GM23338 (cell line): ENCODE data around the gene TSPEAR. TPM values are rescaled to one million over a fixed set of nuclear protein-coding genes. Genes with fewer than 3 reads are reported as not detected.

Experiments
- ATAC-seq: fragments of 200-7000 bp; cut with Tn5 transposase; 3 replicates; pipeline ENCODE4 v1.9.1; 2020
- DNase-seq: peaks from one replicate; pipeline ENCODE4 v3.0.0-alpha.2; 2015; ENCODE audit warnings: low spot score
- H2AFZ ChIP-seq: fragments of 200-600 bp; sonication (generic); 2 replicates; pipeline ENCODE4 v1.8.0; 2016; ENCODE audit warnings: antibody characterized with exemption, mild to moderate bottlenecking, moderate library complexity
- H3F3A ChIP-seq: fragments of 200-600 bp; sonication (generic); replicated peaks from 2 replicates; pipeline ENCODE4 v1.8.0; 2017; ENCODE audit warnings: antibody characterized with exemption, mixed run types, low read depth
- H3K27ac ChIP-seq: fragments of 200-600 bp; sonication (generic); 2 replicates; pipeline ENCODE4 v1.6.1; 2016; ENCODE audit warnings: low read depth
- H3K27me3 ChIP-seq: fragments of 200-600 bp; sonication (generic); 2 replicates; pipeline ENCODE4 v1.8.0; 2016; ENCODE audit warnings: mild to moderate bottlenecking, mixed run types, moderate library complexity; ENCODE audit not compliant: insufficient read depth
- H3K36me3 ChIP-seq: fragments of 200-600 bp; sonication (generic); 2 replicates; pipeline ENCODE4 v1.8.0; 2016; ENCODE audit warnings: mild to moderate bottlenecking; ENCODE audit not compliant: insufficient read depth
- H3K4me1 ChIP-seq: fragments of 200-600 bp; sonication (generic); 2 replicates; pipeline ENCODE4 v1.8.0; 2016; ENCODE audit warnings: mild to moderate bottlenecking, moderate library complexity; ENCODE audit not compliant: insufficient read depth
- H3K4me2 ChIP-seq: fragments of 200-600 bp; sonication (generic); 2 replicates; pipeline ENCODE4 v1.7.1; 2017; ENCODE audit warnings: mixed run types
- H3K4me3 ChIP-seq: fragments of 200-600 bp; sonication (generic); 2 replicates; pipeline ENCODE4 v1.6.1; 2016; ENCODE audit warnings: mixed run types
- H3K79me2 ChIP-seq: fragments of 200-600 bp; sonication (generic); replicated peaks from 2 replicates; pipeline ENCODE4 v1.8.0; 2017; ENCODE audit warnings: mild to moderate bottlenecking; ENCODE audit not compliant: insufficient read depth
- H3K9me2 ChIP-seq: fragments of 200-600 bp; sonication (generic); 2 replicates; pipeline ENCODE4 v1.8.0; 2017; ENCODE audit not compliant: insufficient read depth
- H4K20me1 ChIP-seq: fragments of 200-600 bp; sonication (generic); replicated peaks from 2 replicates; pipeline ENCODE4 v1.8.0; 2017; ENCODE audit warnings: mild to moderate bottlenecking; ENCODE audit not compliant: insufficient read depth
- H3K27ac Mint-ChIP-seq: 2 replicates; pipeline ENCODE4 v1.8.0; 2020; ENCODE audit warnings: inconsistent platforms, mild to moderate bottlenecking, moderate library complexity, mixed read lengths
- H3K27me3 Mint-ChIP-seq: 3 replicates; pipeline ENCODE4 v1.8.0; 2022; ENCODE audit warnings: low read depth, mild to moderate bottlenecking, moderate library complexity, mixed read lengths, inconsistent platforms; ENCODE audit not compliant: insufficient read depth, poor library complexity
- H3K36me3 Mint-ChIP-seq: 3 replicates; pipeline ENCODE4 v1.8.0; 2021; ENCODE audit warnings: low read depth, mild to moderate bottlenecking, inconsistent platforms, moderate library complexity, mixed read lengths
- H3K4me1 Mint-ChIP-seq: 3 replicates; pipeline ENCODE4 v1.8.0; 2020; ENCODE audit warnings: mild to moderate bottlenecking, inconsistent platforms, mixed read lengths
- H3K4me3 Mint-ChIP-seq: 3 replicates; pipeline ENCODE4 v1.8.0; 2021; ENCODE audit warnings: moderate library complexity, mild to moderate bottlenecking, inconsistent platforms, mixed read lengths
- H3K9me3 Mint-ChIP-seq: 3 replicates; pipeline ENCODE4 v1.8.0; 2020; ENCODE audit warnings: moderate library complexity, mild to moderate bottlenecking, inconsistent platforms, mixed read lengths
- EZH2 ChIP-seq: fragments of 200-600 bp; sonication (generic); IDR thresholded peaks from one replicate; pipeline ENCODE4 v1.8.0; 2017; ENCODE audit warnings: antibody characterized with exemption, mild to moderate bottlenecking, low read depth; ENCODE audit not compliant: unreplicated experiment
- NANOG ChIP-seq: IDR thresholded peaks from 2 replicates; pipeline ENCODE4 v1.6.1; 2016; ENCODE audit warnings: antibody characterized with exemption, borderline replicate concordance
- STAT1 ChIP-seq: IDR thresholded peaks from one replicate; pipeline ENCODE4 v1.6.1; 2016; ENCODE audit warnings: antibody characterized with exemption; ENCODE audit not compliant: unreplicated experiment
- ZNF114 ChIP-seq: fragments of 250-450 bp; sonication (Bioruptor Pico); IDR thresholded peaks from 2 replicates; pipeline ENCODE4 v1.5.0; 2020; ENCODE audit warnings: mild to moderate bottlenecking, moderate library complexity
- ZNF331 ChIP-seq: fragments of 250-450 bp; sonication (Bioruptor Pico); IDR thresholded peaks from 2 replicates; pipeline ENCODE4 v1.5.0; 2020; ENCODE audit warnings: low read depth, mild to moderate bottlenecking, moderate library complexity
- polyA plus RNA-seq: library from polyadenylated mRNA; unstranded; fragments of >200 nt; fragmentation: Nextera tagmentation; extraction: Ambion mirVana; gene quantifications from 2 replicates; pipeline ENCODE4 v1.2.1, GENCODE V29; 2016
- total RNA-seq: library from RNA; depleted of rRNA; stranded (reverse); fragments of >200 nt; shearing (Covaris generic); gene quantifications from 2 replicates; pipeline ENCODE4 v1.2.3, GENCODE V29; 2014
- TF ChIP-seq, protein P1 (sequence below): fragments of 250-450 bp; sonication (Bioruptor Pico); IDR thresholded peaks from 2 replicates; pipeline ENCODE4 v1.5.0; 2020; ENCODE audit warnings: mild to moderate bottlenecking, moderate library complexity
- TF ChIP-seq, protein P2 (sequence below): IDR thresholded peaks from 2 replicates; pipeline ENCODE4 v1.6.1; 2016; ENCODE audit warnings: antibody characterized with exemption
- TF ChIP-seq, protein P3 (sequence below): IDR thresholded peaks from one replicate; pipeline ENCODE4 v1.6.1; 2018; ENCODE audit warnings: antibody characterized with exemption; ENCODE audit not compliant: unreplicated experiment

The TSPEAR gene
- total and polyA plus RNA-seq, 2 experiments from 2014 or later: 0.35 to 0.92 TPM

DNA sequence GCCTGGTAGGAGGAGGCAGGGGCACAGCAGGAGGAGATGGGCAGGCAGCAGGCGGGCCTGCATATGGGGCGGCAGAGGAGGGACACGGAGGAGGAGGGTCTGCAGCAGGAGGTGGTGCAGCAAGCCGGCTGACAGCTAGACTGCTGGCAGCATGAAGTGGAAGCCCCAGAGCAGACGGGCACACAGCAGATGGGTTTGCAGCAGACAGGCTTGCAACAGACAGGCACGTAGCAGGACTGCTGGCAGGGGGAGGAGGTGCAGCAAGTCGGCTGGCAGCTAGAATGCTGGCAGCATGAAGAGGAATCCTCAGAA, 131.6 kb downstream of the TSPEAR start (continued):
- TF ChIP-seq, protein P1, sequence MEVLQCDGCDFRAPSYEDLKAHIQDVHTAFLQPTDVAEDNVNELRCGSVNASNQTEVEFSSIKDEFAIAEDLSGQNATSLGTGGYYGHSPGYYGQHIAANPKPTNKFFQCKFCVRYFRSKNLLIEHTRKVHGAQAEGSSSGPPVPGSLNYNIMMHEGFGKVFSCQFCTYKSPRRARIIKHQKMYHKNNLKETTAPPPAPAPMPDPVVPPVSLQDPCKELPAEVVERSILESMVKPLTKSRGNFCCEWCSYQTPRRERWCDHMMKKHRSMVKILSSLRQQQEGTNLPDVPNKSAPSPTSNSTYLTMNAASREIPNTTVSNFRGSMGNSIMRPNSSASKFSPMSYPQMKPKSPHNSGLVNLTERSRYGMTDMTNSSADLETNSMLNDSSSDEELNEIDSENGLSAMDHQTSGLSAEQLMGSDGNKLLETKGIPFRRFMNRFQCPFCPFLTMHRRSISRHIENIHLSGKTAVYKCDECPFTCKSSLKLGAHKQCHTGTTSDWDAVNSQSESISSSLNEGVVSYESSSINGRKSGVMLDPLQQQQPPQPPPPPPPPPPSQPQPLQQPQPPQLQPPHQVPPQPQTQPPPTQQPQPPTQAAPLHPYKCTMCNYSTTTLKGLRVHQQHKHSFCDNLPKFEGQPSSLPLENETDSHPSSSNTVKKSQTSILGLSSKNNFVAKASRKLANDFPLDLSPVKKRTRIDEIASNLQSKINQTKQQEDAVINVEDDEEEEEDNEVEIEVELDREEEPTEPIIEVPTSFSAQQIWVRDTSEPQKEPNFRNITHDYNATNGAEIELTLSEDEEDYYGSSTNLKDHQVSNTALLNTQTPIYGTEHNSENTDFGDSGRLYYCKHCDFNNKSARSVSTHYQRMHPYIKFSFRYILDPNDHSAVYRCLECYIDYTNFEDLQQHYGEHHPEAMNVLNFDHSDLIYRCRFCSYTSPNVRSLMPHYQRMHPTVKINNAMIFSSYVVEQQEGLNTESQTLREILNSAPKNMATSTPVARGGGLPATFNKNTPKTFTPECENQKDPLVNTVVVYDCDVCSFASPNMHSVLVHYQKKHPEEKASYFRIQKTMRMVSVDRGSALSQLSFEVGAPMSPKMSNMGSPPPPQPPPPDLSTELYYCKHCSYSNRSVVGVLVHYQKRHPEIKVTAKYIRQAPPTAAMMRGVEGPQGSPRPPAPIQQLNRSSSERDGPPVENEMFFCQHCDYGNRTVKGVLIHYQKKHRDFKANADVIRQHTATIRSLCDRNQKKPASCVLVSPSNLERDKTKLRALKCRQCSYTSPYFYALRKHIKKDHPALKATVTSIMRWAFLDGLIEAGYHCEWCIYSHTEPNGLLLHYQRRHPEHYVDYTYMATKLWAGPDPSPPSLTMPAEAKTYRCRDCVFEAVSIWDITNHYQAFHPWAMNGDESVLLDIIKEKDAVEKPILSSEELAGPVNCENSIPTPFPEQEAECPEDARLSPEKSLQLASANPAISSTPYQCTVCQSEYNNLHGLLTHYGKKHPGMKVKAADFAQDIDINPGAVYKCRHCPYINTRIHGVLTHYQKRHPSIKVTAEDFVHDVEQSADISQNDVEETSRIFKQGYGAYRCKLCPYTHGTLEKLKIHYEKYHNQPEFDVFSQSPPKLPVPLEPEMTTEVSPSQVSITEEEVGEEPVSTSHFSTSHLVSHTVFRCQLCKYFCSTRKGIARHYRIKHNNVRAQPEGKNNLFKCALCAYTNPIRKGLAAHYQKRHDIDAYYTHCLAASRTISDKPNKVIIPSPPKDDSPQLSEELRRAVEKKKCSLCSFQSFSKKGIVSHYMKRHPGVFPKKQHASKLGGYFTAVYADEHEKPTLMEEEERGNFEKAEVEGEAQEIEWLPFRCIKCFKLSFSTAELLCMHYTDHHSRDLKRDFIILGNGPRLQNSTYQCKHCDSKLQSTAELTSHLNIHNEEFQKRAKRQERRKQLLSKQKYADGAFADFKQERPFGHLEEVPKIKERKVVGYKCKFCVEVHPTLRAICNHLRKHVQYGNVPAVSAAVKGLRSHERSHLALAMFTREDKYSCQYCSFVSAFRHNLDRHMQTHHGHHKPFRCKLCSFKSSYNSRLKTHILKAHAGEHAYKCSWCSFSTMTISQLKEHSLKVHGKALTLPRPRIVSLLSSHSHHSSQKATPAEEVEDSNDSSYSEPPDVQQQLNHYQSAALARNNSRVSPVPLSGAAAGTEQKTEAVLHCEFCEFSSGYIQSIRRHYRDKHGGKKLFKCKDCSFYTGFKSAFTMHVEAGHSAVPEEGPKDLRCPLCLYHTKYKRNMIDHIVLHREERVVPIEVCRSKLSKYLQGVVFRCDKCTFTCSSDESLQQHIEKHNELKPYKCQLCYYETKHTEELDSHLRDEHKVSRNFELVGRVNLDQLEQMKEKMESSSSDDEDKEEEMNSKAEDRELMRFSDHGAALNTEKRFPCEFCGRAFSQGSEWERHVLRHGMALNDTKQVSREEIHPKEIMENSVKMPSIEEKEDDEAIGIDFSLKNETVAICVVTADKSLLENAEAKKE (CRISPR knock-in tag): no peak
- TF ChIP-seq ZNF114 (CRISPR knock-in tag) (no peak), STAT1 (no peak)

DNA sequence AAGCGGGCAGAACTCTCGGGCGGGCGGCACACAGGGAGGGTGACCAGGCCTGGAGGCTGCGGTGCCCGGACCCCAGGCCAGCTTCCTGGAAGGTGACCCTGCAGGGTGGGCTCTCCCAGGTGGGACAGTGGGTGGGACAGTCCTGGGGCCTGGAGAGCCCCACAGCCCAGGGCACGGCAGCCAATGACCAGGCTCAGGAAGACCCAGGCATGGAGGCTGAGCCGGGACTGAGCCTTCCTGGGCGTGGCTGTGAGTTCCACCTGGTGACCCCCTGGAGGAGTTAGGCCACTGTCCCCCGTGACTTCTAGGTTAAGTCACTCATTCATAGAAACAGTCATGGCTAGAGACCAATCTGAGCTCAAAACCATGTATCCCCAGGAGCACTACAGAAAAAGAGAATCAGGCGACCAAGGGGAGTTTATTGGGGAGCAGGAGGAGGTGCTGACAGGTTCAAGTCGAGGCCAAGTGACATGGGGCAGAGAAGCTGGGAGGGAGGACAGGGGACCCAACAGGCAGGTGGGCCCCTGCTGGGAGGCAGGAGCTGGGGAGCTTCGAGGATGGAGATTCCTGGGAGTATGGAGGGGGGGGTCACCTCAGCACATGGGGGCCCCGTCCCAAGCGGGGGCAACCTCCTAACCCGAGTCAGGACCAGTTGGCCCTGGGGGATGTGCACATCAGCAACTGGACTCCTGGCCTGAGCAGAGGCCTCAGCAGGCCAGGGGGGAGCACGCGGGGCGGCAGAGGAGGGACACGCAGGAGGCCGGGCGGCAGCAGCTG, 132.1 kb downstream of the TSPEAR start:
- H3K9me2 ChIP-seq: no peaks in the 10 kb centered on the region
- no peaks in the 10 kb centered on the region for H3K4me1 ChIP-seq
- no peaks in the 10 kb centered on the region for H3K36me3 ChIP-seq
- peaks cover 30% of the 10 kb centered on the region for H3K9me3 Mint-ChIP-seq
- H3K4me2 ChIP-seq: no peak overlapping the region
- H3K4me1 Mint-ChIP-seq: peaks cover 9% of the 10 kb centered on the region
- H3F3A ChIP-seq: no peaks in the 10 kb centered on the region
- H4K20me1 ChIP-seq: no peaks in the 10 kb centered on the region
- H3K36me3 Mint-ChIP-seq: peaks cover 3% of the 10 kb centered on the region; the same call in 2 of the 3 replicates
- DNase-seq (no peak), ATAC-seq (no peak)
- H2AFZ ChIP-seq: no peak overlapping the region
- TF ChIP-seq ZNF114 (CRISPR knock-in tag) (no peak), EZH2 (no peak), NANOG (no peak), ZNF331 (CRISPR knock-in tag) (no peak)
- TF ChIP-seq, protein P2, sequence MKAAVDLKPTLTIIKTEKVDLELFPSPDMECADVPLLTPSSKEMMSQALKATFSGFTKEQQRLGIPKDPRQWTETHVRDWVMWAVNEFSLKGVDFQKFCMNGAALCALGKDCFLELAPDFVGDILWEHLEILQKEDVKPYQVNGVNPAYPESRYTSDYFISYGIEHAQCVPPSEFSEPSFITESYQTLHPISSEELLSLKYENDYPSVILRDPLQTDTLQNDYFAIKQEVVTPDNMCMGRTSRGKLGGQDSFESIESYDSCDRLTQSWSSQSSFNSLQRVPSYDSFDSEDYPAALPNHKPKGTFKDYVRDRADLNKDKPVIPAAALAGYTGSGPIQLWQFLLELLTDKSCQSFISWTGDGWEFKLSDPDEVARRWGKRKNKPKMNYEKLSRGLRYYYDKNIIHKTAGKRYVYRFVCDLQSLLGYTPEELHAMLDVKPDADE: no peak
- TF ChIP-seq, protein P3, sequence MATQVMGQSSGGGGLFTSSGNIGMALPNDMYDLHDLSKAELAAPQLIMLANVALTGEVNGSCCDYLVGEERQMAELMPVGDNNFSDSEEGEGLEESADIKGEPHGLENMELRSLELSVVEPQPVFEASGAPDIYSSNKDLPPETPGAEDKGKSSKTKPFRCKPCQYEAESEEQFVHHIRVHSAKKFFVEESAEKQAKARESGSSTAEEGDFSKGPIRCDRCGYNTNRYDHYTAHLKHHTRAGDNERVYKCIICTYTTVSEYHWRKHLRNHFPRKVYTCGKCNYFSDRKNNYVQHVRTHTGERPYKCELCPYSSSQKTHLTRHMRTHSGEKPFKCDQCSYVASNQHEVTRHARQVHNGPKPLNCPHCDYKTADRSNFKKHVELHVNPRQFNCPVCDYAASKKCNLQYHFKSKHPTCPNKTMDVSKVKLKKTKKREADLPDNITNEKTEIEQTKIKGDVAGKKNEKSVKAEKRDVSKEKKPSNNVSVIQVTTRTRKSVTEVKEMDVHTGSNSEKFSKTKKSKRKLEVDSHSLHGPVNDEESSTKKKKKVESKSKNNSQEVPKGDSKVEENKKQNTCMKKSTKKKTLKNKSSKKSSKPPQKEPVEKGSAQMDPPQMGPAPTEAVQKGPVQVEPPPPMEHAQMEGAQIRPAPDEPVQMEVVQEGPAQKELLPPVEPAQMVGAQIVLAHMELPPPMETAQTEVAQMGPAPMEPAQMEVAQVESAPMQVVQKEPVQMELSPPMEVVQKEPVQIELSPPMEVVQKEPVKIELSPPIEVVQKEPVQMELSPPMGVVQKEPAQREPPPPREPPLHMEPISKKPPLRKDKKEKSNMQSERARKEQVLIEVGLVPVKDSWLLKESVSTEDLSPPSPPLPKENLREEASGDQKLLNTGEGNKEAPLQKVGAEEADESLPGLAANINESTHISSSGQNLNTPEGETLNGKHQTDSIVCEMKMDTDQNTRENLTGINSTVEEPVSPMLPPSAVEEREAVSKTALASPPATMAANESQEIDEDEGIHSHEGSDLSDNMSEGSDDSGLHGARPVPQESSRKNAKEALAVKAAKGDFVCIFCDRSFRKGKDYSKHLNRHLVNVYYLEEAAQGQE: no peak
- H3K4me3 Mint-ChIP-seq: no peak overlapping the region
- H3K79me2 ChIP-seq: no peaks in the 10 kb centered on the region
- H3K4me3 ChIP-seq: no peak overlapping the region
- no peaks in the 10 kb centered on the region for H3K27me3 ChIP-seq
- H3K27ac Mint-ChIP-seq: no peak overlapping the region
- peaks cover 11% of the 10 kb centered on the region for H3K27me3 Mint-ChIP-seq
- H3K27ac ChIP-seq: no peak overlapping the region
